Ascending aorta (tissue), 2 donors: ENCODE data around the gene DNAJC5. TPM values are rescaled to one million over a fixed set of nuclear protein-coding genes. Genes with fewer than 3 reads are reported as not detected.

ENCODE experiments used
- DNase-seq, 2 donors: peaks; one replicate each; pipeline ENCODE4 v3.0.0-alpha.2; 2019; ENCODE audit warnings: low spot score in 2 of 2
- H3K27ac ChIP-seq, 2 donors: fragments of 200-600 bp; sonication (generic); one replicate each; pipeline ENCODE4 v1.5.1; 2016 to 2017; ENCODE audit warnings: mild to moderate bottlenecking in 1 of 2
- H3K27me3 ChIP-seq: fragments of 200-600 bp; sonication (generic); one replicate; pipeline ENCODE4 v1.5.1; 2017
- H3K36me3 ChIP-seq, 2 donors: fragments of 200-600 bp; sonication (generic); one replicate each; pipeline ENCODE4 v1.5.1; 2016
- H3K4me1 ChIP-seq, 2 donors: fragments of 200-600 bp; sonication (generic); one replicate each; pipeline ENCODE4 v1.5.1; 2016 to 2017; ENCODE audit warnings: mild to moderate bottlenecking in 1 of 2
- H3K4me3 ChIP-seq, 2 donors: fragments of 200-600 bp; sonication (generic); one replicate each; pipeline ENCODE4 v1.5.1; 2016 to 2017; ENCODE audit warnings: mild to moderate bottlenecking in 1 of 2
- H3K9me3 ChIP-seq, 2 donors: fragments of 200-600 bp; sonication (generic); one replicate each; pipeline ENCODE4 v1.5.1; 2016
- CTCF ChIP-seq, 3 experiments: fragments of 200-600 bp in 2 of 3; fragments of 450-650 bp in 1 of 3; sonication (generic) in 2 of 3; IDR thresholded peaks; one replicate each; pipeline ENCODE4 v1.5.1; 2016 to 2019; ENCODE audit warnings: antibody characterized with exemption in 3 of 3, mild to moderate bottlenecking in 1 of 3, moderate library complexity in 1 of 3
- intact Hi-C: fragments of 100-400 bp; cut with DNase I; formaldehyde crosslinking; loops from one replicate; pipeline ENCODE4 v1.15.1; 2023
- total RNA-seq: library from RNA; depleted of rRNA; stranded (reverse); fragments of >200 nt; gene quantifications from one replicate; pipeline ENCODE4 v1.1.0, GENCODE V29; 2016

The DNAJC5 gene
- total RNA-seq, 1 donor from 2014 or later: 42.9 TPM

- no peak overlapping the region for H3K4me3 ChIP-seq
- H3K36me3 ChIP-seq: peaks cover 6 to 10% of the 10 kb centered on the region in 2 donors
- no peak for TF ChIP-seq CTCF (IDR thresholded peaks at IDR 0.05)
- H3K4me1 ChIP-seq: peaks cover 0 to 19% of the 10 kb centered on the region in 2 donors
- no peaks in the 10 kb centered on the region for H3K27me3 ChIP-seq
- H3K9me3 ChIP-seq: no peaks in the 10 kb centered on the region
- intact Hi-C loops: loop anchor here (10.0 kb wide), 1 partner anchor 1066 kb away; the partner anchor contains the start of gene MRGBP
- no peak overlapping the region for H3K27ac ChIP-seq
- no peak for DNase-seq
These were observed 34.4 kb upstream of the DNAJC5 start for GRCh38 chr20:63860325-63861051.

GRCh38 chr20:63861365-63861934, 33.5 kb upstream of the DNAJC5 start, which contains the start of gene ABHD16B:
Gene ABHD16B (plus strand): TSS chr20:63861498. CDS start chr20:63861541, 43 bp downstream.
- no peak within 1 kb of the TSS for H3K27ac ChIP-seq

GRCh38 chr20:63861981-63862901, 32.7 kb upstream of the DNAJC5 start:
- DNase-seq: no peak
- H3K9me3 ChIP-seq: no peaks in the 10 kb centered on the region
- H3K27me3 ChIP-seq: no peaks in the 10 kb centered on the region
- H3K36me3 ChIP-seq: peaks cover 6 to 10% of the 10 kb centered on the region in 2 donors
- no peak overlapping the region for H3K27ac ChIP-seq
- intact Hi-C loops: loop anchor here (10.0 kb wide), 1 partner anchor 1067 kb away; the partner anchor contains the start of gene MRGBP
- TF ChIP-seq CTCF (IDR thresholded peaks at IDR 0.05): no peak
- no peak overlapping the region for H3K4me3 ChIP-seq
- H3K4me1 ChIP-seq: peaks cover 0 to 32% of the 10 kb centered on the region in 2 donors

More at GRCh38 chr20:63861365-63861934, 33.5 kb upstream of the DNAJC5 start, which contains the start of gene ABHD16B:
- DNase-seq: no peak
- H3K9me3 ChIP-seq: no peaks in the 10 kb centered on the region
- intact Hi-C loops: loop anchor here (10.0 kb wide), 1 partner anchor 1067 kb away; the partner anchor contains the start of gene MRGBP
- no peak for TF ChIP-seq CTCF (IDR thresholded peaks at IDR 0.05)
- peaks cover 6 to 10% of the 10 kb centered on the region in 2 donors for H3K36me3 ChIP-seq
- H3K27me3 ChIP-seq: no peaks in the 10 kb centered on the region
- peaks cover 0 to 24% of the 10 kb centered on the region in 2 donors for H3K4me1 ChIP-seq
- no peak within 1 kb of the TSS for H3K4me3 ChIP-seq

GRCh38 chr20:63863021-63863797, 31.7 kb upstream of the DNAJC5 start:
- H3K27me3 ChIP-seq: no peaks in the 10 kb centered on the region
- intact Hi-C loops: loop anchor here (10.0 kb wide), 1 partner anchor 1068 kb away; the partner anchor contains the start of gene MRGBP

More at GRCh38 chr20:63863021-63863797, 31.7 kb upstream of the DNAJC5 start:
- Histone ChIP-seq H3K4me1 (peaks cover 0 to 30% of the 10 kb centered on the region in 2 donors), H3K27ac (peak overlapping the region; percentile 77 to 98), H3K9me3 (no peaks in the 10 kb centered on the region), H3K4me3 (peak overlapping the region; percentile 77 to 92), H3K36me3 (peaks cover 6 to 12% of the 10 kb centered on the region in 2 donors)
- DNase-seq: no peak
- TF ChIP-seq CTCF (IDR thresholded peaks at IDR 0.05): no peak
